GM21381 (cell line): ENCODE data around the gene HAUS8.
"Not testable (repeated sequence)": the region's sequence is repeated elsewhere in the genome, so short reads cannot be mapped to it uniquely, and the experiment has no call there.

Experiments used
- ATAC-seq: cut with Tn5 transposase; IDR thresholded peaks from one replicate; pipeline ENCODE4 v1.9.1; 2021; ENCODE audit warnings: mild to moderate bottlenecking, moderate library complexity; ENCODE audit not compliant: unreplicated experiment

The HAUS8 gene

GRCh38 chr19:17037184-17037583 lies 38.1 kb downstream of the HAUS8 start:
- no peak for ATAC-seq

- ATAC-seq: no peak
Observed at GRCh38 chr19:17036640-17037039, 38.6 kb downstream of the HAUS8 start.

- ATAC-seq: no peak
Observed at GRCh38 chr19:17035842-17036424, 39.3 kb downstream of the HAUS8 start.

GRCh38 chr19:17031741-17032140 lies 43.5 kb downstream of the HAUS8 start:
- ATAC-seq: no peak

GRCh38 chr19:17027535-17027975 lies 47.7 kb downstream of the HAUS8 start:
- no peak for ATAC-seq

GRCh38 chr19:17026706-17027534 lies 48.3 kb downstream of the HAUS8 start, which contains the start of gene CPAMD8:
TSS of gene CPAMD8 (minus strand) at chr19:17026810. CDS start at chr19:17026642, 168 bp downstream.
- no peak for ATAC-seq

- no peak for ATAC-seq
Observed at GRCh38 chr19:17025991-17026658, 49.1 kb downstream of the HAUS8 start.

- ATAC-seq: no peak
Observed at GRCh38 chr19:17025361-17025760, 49.9 kb downstream of the HAUS8 start.

GRCh38 chr19:17024941-17025340 lies 50.3 kb downstream of the HAUS8 start:
- not testable (repeated sequence) for ATAC-seq

- no peak for ATAC-seq
Observed at GRCh38 chr19:17023805-17024204, 51.4 kb downstream of the HAUS8 start.

- ATAC-seq: no peak
Observed at GRCh38 chr19:17022738-17023137, 52.5 kb downstream of the HAUS8 start.

GRCh38 chr19:17021793-17022590 lies 53.3 kb downstream of the HAUS8 start:
- ATAC-seq: no peak

GRCh38 chr19:17021328-17021727 lies 53.9 kb downstream of the HAUS8 start:
- no peak for ATAC-seq

- no peak for ATAC-seq
Observed at GRCh38 chr19:17020823-17021222, 54.4 kb downstream of the HAUS8 start.

- ATAC-seq: no peak
Observed at GRCh38 chr19:17020385-17020784, 54.9 kb downstream of the HAUS8 start.

- not testable (repeated sequence) for ATAC-seq
Observed at GRCh38 chr19:17014212-17014861, 60.9 kb downstream of the HAUS8 start.

GRCh38 chr19:17011485-17011884 lies 63.8 kb downstream of the HAUS8 start:
- ATAC-seq: no peak

GRCh38 chr19:17006579-17006978 lies 68.7 kb downstream of the HAUS8 start:
- ATAC-seq: no peak

- no peak for ATAC-seq
Observed at GRCh38 chr19:17005000-17005399, 70.3 kb downstream of the HAUS8 start.

GRCh38 chr19:17004386-17004785 lies 70.9 kb downstream of the HAUS8 start:
- ATAC-seq: no peak
